Glomerular visceral epithelial cell (primary cell): ENCODE data around the gene EEF1A2.

Experiments
- DNase-seq: peaks from one replicate; pipeline ENCODE4 v3.0.0-alpha.2; 2016; ENCODE audit errors: extremely low spot score

EEF1A2 gene

DNA sequence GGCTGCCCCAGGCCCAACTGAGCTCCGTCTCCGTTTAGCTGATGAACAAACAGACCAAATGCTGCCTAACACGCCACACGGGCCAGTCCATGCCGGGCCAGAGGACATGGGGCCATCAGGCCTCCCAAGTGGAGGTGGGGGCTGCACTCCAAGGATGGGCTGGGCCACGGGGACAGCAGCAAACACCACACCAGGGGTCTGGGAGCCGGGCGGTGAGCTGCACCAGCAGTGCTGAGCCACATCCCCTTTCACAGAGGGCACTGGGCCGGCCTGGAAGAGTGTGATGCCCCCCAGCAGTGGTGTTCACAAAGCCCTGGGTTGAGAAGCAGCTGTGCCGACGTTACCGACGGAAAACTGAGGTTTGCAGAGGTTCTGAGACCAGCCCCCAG, 29.2 kb downstream of the EEF1A2 start:
- no peak for DNase-seq

DNA sequence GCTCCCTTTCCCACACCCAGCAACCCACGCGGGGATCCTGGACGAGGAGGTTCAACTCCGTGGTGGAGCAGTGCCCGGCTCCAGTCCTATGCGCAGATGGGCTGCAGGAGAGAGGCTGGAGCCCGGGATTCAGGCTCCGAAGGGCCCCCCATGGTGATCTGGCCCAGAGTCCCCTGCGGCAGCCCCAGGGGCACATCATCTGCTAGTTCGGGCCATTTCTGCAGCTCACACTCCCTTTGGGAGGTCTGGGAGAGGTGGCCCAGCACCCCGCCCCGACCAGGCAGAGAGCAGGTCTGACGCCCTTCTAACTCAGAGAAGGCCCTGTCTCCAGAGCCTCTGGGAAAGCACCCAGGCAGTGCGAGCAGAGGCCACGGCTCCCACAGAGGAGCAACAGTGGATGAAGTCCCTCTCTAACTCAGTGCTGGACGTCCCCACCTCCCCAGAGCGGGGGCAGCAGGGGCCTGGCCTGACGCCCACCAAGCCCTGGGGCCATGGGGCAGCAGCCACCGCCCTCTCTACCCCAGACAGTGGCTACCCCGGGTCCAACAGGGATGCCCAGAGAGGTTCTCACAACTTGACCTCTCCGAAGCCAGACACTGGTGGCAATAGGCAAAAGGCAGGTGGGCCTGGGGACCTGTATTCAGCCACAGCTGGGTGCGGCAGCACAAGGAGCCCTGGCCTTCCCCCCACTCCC, 29.7 kb downstream of the EEF1A2 start:
- no peak for DNase-seq

DNA sequence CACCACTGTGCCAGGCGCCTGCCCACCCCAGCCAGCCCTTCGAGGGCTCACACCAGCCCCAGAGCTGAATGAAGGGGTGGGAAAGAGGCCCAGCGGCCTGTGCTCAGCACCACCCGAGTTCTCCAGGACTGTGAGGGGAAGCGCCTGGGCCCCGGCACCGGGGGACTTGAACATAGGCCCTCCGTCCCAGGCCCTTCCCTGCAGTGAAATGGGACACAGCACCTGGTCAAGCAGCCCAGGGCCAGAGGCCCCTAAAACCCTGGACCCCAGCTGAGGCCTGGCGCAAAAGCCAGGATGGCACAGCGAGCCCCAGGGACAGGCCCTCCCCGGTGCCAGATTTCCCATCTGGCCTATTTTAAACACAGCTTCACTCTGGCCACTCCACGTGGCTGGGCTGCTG, 30.5 kb downstream of the EEF1A2 start:
- no peak for DNase-seq

DNA sequence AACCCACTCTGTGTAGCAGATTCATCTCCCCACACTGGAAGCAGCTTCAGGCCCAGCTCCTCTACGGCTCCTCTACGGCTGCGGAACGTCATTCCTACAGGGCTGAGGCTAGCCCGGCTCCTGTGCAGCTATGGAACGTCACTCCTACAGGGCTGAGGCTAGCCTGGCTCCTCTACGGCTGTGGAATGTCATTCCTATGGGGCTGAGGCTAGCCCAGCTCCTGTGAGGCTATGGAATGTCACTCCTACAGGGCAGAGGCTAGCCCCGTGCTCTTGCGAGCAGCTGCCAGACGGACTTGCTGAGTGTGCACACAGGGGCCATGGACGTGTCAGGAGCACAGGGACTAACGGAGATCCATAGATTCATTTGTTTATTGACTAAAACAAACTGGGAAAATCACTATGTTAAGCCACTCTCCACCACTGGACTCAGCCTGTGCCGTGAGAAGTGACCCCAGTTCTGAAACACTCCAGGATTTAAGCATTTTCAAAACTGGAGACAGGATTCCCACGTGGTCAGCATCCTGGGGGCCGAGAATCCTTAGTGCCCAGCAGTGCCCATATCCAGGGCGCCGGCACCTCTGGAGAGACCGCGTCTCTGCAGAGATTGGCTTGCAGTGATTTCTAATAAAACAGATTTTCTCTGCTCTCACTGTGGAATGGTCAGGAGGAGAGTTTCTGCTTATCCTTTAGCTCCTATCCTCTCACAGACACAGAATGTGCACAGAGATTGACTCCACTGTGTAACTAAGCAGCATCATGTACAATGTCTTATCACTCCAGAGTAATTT, 31.4 kb downstream of the EEF1A2 start:
- DNase-seq = no peak

DNA sequence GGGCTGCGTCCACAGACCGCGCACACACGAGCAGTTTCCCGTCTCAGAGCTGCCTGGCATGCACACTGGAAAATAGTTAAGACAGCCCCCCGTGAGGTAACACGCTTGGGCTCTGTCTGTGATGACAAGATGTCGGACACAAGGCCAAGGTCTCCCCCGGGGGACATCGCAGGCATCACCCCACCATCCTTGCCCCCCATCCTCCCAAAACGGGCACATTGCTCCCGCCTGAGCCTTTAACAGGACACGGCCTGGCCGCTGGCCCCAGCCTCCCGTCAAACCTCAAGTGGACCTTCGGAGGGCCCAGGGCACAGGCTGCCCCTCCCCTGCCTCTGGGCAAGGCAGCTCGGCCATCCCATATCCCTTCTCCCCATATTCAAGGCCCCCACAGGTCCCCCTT, 32.0 kb downstream of the EEF1A2 start:
- DNase-seq = no peak

- no peak for DNase-seq
These were observed 32.5 kb downstream of the EEF1A2 start for GRCh38 chr20:63466250-63466825.

- no peak for DNase-seq
These were observed 33.3 kb downstream of the EEF1A2 start for GRCh38 chr20:63465380-63466249.

- DNase-seq = no peak
These were observed 34.6 kb downstream of the EEF1A2 start for GRCh38 chr20:63464289-63464635.

GRCh38 chr20:63463400-63464288, 35.2 kb downstream of the EEF1A2 start:
- DNase-seq = no peak

- DNase-seq = no peak
These were observed 36.6 kb downstream of the EEF1A2 start for GRCh38 chr20:63462244-63462643.

DNA sequence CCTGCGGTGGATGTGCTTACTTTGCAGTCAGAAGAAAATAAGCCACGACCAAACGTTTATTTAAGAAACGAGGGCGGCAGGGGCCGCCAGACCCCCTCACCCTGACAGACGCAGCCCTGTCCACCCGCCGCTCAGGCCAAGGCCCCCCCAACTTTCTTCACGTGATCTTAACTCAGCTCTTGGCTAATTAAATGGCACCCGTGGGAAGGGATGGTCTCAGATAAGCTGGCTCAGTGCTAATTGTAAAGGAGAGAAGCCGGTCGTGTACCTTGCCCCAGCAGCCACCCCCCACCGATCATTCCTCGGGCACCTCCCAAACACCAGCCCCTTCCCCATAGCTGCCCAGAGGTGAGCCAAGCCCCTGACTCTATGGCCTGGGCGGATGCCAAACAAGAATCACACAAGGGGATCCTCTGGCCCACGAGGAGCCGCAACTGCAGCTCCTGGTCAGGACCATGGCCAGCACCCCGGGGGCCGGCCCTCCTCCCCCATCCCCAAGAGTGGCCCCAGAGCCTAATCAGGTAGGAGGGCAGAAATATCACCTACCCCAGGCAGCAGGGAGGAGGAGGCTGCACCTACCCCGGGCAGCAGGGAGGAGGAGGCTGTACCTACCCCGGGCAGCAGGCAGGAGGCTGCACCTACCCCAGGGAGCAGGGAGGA, 37.6 kb downstream of the EEF1A2 start:
- DNase-seq = no peak

DNA sequence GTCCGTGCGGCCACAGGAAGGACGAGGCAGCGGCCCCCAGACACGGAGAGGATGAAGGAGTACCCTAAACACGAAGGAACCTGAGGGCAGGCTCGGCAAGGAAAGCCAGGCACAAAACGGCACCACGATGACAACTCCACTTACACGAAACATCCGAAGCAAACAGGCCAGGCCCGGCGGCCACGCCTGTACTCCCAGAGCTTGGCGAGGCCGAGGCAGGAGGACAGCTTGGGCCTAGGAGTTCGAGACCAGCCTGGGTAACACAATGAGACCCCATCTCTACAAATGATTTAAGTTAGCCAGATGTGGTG, 39.9 kb downstream of the EEF1A2 start:
- DNase-seq = no peak

- no peak for DNase-seq
These were observed 40.5 kb downstream of the EEF1A2 start for GRCh38 chr20:63458170-63459069.

DNA sequence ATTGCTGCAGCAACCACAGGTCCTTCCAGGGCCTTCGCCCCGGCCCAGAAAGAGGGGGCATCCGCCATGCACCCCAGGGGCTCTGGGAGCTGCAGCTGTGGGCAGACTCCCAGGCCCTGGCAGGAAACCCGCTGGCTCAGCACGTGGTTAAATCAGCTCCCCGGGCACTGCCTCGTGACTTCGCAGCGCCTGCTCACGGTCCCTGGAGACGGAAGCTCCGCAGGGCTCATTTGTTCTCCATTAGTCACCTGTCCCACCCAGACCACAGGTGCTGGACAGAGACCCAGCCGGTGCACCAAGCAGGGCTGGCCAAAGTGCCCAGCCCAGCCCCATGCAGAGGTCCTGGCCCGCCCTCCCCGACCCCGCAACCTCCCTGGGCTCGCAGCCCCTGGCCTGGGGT, 41.1 kb downstream of the EEF1A2 start:
- peak; percentile 59 for DNase-seq

DNA sequence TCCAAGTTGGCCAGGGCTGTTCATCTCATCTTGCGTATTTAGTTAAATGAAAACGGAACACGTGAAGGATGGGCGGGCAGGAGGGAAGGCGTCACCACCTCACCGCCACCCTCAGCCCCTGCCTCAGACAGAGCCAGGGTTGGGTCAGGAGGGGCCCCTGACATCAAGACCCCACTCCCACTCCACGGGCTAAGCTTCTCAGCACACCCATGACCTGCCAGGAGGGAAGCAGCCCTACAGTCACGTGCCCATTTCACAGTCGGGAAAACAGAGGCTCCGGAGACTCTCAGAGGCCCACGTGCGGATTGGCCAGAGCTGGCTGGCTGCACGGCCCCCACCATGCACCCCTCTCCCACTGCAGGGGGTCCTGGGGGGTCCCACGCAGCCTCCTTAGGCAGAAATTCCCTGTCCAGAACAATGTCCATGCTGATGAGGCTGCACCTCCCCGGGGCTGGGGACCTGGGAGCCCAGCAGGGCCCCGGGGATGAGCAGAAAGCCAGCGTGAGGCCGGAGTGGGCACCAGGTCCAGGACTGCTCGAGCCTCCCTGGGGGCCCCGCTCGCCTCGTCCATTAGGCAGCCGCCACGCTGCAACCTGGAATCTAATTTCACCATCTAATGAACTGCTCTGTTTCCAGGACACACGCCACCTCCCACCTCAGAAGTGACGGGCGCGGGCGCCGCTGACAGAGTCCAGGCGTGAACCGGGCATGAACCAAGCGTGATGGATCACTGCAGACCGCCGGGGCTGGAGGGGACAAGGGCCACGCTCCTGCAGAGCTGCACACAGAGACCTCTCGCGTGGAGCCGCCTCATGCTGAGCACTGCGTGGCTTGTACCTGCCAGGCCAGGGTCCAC, 42.2 kb downstream of the EEF1A2 start:
- no peak for DNase-seq

DNA sequence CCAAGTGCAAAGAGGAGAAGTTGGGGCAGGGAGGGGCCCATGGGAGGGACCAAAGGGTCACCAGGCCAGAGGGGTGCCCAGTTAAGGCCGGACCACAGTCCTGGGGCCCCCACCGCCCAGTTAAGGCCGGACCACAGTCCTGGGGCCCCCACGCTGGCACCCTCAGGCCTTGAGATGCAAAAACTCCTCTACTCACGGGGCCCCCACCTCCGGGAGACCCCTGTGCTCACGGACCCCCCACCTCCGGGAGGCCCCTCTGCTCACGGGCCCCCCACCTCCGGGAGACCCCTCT, 43.4 kb downstream of the EEF1A2 start:
- DNase-seq = no peak

- no peak for DNase-seq
These were observed 43.9 kb downstream of the EEF1A2 start for GRCh38 chr20:63454731-63455567.
